Peyer's patch (tissue), 4 donors: ENCODE results near the gene XRN1.

Source experiments
- CTCF ChIP-seq, 6 experiments: fragments of 450-650 bp in 4 of 6; fragments of 200-600 bp in 2 of 6; sonication (generic) in 1 of 6; IDR thresholded peaks; one replicate each; pipeline ENCODE4 v1.5.1; 2017 to 2019; ENCODE audit warnings: antibody characterized with exemption in 6 of 6, mild to moderate bottlenecking in 3 of 6, moderate library complexity in 1 of 6
- POLR2A ChIP-seq, 2 donors: fragments of 450-650 bp; IDR thresholded peaks; one replicate each; pipeline ENCODE4 v1.5.1; 2017; ENCODE audit warnings: antibody characterized with exemption in 2 of 2, mild to moderate bottlenecking in 2 of 2, moderate library complexity in 2 of 2

- no peak for TF ChIP-seq CTCF (IDR thresholded peaks at IDR 0.05)
- TF ChIP-seq POLR2A (IDR thresholded peaks at IDR 0.05): no peak
These were observed 83.8 kb downstream of the XRN1 start for GRCh38 chr3:142363936-142364467.
